NK-92 (cell line): Measurements from ENCODE around the gene CFAP300.

ENCODE experiments used
- DNase-seq: peaks from one replicate; lab custom pipeline; 2025; ENCODE audit not compliant: unreplicated experiment; lab: John Stamatoyannopoulos, UW

CFAP300 gene

DNA sequence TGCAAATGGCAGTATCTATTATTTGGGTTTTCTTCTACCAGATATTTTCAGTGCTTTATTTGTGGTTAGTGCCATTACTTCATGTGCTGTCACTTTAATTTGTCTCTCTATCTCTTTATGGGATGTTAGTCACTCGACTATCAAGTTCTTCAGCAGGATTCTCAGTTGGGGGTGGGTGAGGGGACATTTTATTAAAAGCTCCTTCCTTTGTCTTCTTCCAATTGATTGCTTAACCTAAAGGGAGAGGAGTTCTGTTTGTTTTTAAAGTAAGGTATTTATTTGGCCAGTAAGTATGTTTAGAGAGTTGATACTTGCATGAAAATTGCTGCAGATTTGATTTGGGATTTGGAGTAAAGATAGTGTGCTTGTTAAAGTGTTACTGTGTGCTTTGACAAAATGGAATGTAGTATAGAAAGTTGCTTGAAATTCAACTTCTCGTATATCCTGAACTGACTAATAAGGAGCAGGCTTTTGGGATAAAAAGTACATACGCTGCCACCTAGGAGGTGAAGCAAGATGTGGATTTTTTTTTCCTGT lies 73.3 kb downstream of the CFAP300 start:
- no peak for DNase-seq

DNA sequence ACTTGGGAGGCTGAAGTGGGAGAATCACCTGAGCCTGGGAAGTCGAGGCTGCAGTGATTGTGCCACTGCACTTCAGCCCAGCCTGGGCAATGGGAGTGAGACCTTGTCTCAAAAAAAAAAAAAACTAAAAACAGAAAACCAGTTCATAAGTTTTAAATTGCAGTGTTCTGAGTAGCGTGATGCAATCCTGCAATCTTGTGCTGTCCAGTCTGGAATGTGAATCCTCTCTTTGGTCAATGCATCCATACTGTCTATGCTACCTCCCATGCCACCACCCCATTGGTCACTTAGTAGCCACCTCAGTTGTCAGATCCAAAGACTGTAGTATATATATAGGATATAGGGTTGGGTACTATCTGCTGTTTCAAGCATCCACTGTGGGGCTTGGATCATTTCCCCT lies 74.1 kb downstream of the CFAP300 start:
- DNase-seq, result no peak
